HEK293T (cell line): ENCODE results near the gene DAP.

Experiments used
- BHLHE40 ChIP-seq: fragments of 450-650 bp; IDR thresholded peaks from 2 replicates; pipeline ENCODE4 v1.6.1; 2016; ENCODE audit warnings: mild to moderate bottlenecking, moderate library complexity, borderline replicate concordance
- CTBP1 ChIP-seq: fragments of 450-650 bp; IDR thresholded peaks from 2 replicates; pipeline ENCODE4 v1.6.1; 2016; ENCODE audit warnings: borderline replicate concordance
- ELF4 ChIP-seq: fragments of 450-650 bp; IDR thresholded peaks from 2 replicates; pipeline ENCODE4 v1.6.1; 2017; ENCODE audit warnings: antibody characterized with exemption
- FOXA1 ChIP-seq: fragments of 450-650 bp; IDR thresholded peaks from 2 replicates; pipeline ENCODE4 v1.6.1; 2016; ENCODE audit warnings: mild to moderate bottlenecking
- FOXK2 ChIP-seq: fragments of 450-650 bp; IDR thresholded peaks from 2 replicates; pipeline ENCODE4 v1.6.1; 2016; ENCODE audit warnings: mild to moderate bottlenecking
- FOXM1 ChIP-seq: fragments of 450-650 bp; IDR thresholded peaks from 2 replicates; pipeline ENCODE4 v1.6.1; 2017; ENCODE audit warnings: mild to moderate bottlenecking, borderline replicate concordance
- HDGF ChIP-seq: fragments of 450-650 bp; IDR thresholded peaks from 2 replicates; pipeline ENCODE4 v1.6.1; 2017; ENCODE audit warnings: antibody characterized with exemption, borderline replicate concordance
- SP1 ChIP-seq: fragments of 450-650 bp; IDR thresholded peaks from 2 replicates; pipeline ENCODE4 v1.6.1; 2017
- SUZ12 ChIP-seq: fragments of 450-650 bp; IDR thresholded peaks from 2 replicates; pipeline ENCODE4 v1.6.1; 2016; ENCODE audit warnings: mild to moderate bottlenecking
- TARDBP ChIP-seq: fragments of 450-650 bp; IDR thresholded peaks from 2 replicates; pipeline ENCODE4 v1.6.1; 2016
- TF ChIP-seq, protein P1 (sequence below): fragments of 450-650 bp; IDR thresholded peaks from 2 replicates; pipeline ENCODE4 v1.6.1; 2016

DNA sequence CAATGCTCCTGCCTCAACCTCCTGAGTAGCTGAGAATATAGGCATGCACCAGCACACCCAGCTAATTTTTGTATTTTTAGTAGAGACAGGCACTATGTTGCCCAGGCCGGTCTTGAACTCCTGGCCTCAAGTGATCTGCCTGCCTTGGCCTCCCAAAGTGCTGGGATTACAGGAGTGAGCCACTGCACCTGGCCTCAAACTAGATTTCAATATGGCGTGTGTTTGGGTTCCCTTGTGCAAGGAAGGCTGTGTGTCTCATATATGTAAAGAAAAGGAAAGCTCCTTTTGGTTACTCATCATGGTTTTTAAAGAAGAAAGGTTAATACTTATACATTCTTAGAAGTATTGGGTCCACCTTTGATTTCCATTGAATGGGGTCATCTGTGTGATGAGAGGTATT is 126.5 kb downstream of the DAP start:
- TF ChIP-seq SUZ12 (no peak), SP1 (no peak), BHLHE40 (no peak), FOXA1 (no peak), FOXK2 (no peak), HDGF (no peak), CTBP1 (no peak), FOXM1 (no peak), TARDBP (no peak), ELF4 (no peak)
- TF ChIP-seq, protein P1, sequence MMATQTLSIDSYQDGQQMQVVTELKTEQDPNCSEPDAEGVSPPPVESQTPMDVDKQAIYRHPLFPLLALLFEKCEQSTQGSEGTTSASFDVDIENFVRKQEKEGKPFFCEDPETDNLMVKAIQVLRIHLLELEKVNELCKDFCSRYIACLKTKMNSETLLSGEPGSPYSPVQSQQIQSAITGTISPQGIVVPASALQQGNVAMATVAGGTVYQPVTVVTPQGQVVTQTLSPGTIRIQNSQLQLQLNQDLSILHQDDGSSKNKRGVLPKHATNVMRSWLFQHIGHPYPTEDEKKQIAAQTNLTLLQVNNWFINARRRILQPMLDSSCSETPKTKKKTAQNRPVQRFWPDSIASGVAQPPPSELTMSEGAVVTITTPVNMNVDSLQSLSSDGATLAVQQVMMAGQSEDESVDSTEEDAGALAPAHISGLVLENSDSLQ = no peak
